Renal cortex interstitium (tissue), 11 donors: ENCODE measurements around the gene ETV2. TPM values are rescaled to one million over a fixed set of nuclear protein-coding genes. Genes with fewer than 3 reads are reported as not detected.
"Not testable (repeated sequence)": the region's sequence is repeated elsewhere in the genome, so short reads cannot be mapped to it uniquely, and the experiment has no call there.

Experiments used
- DNase-seq, 11 donors: peaks; one replicate each; pipeline ENCODE4 v3.0.0-alpha.2; 2013; ENCODE audit warnings: low read depth in 9 of 11, low spot score in 4 of 11; ENCODE audit errors: extremely low read depth in 1 of 11
- polyA plus RNA-seq, 3 donors: library from polyadenylated mRNA; unstranded; fragments of 120-200 nt; gene quantifications; one replicate each; pipeline ENCODE4 v1.2.1, GENCODE V29; 2013; ENCODE audit not compliant: insufficient read length in 3 of 3

ETV2 gene
- polyA plus RNA-seq, 3 donors: 1.6 to 2.6 (median 2.0) TPM

DNA sequence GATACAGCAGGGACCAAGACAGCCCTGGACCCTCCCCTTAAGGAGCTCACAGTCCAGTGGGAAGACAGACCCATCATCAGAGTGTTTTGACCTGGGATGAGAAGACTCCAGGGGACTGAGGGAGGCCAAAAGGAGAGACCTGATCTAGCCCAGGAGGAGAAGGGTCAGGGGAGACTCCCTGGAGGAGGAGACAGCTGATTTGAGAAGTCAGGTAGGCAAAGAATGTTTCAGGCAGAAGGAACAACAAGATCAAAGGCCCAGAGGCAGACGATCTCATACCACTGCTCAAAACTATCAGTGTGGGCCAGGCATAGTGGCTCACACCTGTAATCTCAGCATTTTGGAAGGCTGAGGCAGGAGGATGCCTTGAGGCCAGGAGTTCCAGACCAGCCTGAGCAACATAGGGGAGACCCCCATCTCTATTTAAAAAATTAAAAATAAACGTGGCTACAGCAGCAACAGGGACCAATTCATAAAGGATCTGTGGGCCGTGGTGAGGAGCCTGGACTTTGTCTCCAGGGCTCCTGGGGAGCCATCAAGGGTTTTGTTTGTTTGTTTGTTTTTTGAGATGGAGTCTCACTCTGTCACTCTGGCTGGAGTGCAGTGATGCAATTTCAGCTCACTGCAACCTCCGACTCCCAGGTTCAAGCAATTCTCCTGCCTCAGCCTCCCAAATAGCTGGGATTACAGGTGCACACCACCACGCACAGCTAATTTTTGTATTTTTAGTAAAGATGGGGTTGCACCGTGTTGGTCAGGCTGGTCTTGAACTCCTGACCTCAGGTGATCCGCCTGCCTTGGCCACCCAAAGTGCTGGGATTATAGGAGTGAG is 4.4 kb downstream of the ETV2 start:
- no peak for DNase-seq

DNA sequence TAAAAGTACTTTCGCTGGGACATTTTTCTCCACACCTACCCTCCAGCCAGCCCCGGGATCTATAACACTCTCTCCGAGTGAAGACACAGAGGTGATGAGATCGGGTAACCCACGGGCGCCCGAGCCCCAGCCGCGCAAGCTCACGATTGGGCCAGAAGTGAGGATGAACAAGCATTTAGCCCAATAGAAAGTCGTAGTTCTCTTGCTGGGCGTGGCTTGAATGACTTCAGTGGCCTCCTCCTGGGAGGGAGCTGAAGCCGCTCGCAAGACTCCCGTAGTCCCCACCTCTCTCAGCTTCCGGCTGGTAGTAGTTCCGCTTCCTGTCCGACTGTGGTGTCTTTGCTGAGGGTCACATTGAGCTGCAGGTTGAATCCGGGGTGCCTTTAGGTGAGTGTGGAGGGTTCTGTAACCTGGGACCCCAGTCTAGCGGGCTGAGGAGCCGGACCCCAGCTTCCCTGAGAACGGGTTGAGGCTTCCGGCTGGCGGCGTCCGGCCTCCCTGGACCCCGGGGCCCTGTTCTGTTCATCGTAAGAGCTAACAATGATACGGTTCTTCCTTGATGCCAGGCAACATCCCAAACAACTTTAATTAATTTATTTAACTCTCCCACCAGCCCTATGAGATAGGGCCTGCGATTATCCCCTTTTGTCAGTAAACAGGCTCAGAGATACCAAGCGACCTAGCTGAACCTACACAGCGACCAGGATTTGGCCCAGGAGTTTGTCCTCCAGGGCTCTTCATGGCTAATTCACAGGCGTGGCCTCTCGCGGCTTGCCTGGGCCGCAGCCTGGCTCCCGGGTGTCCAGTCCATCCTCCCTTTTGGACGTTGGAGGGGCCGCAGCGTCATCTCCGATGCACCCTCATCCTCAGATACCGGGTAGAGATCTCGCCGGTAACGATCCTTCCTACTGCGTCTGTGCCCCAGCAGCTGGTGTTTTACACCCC is 6.7 kb downstream of the ETV2 start, which contains the start of gene COX6B1:
COX6B1 (plus strand) TSS at position 307 of the 945 bp plus-strand sequence. CDS start 2,921 bp downstream, outside the sequence.
- DNase-seq: peak; percentile 82 to 98 (median 90)

GRCh38 chr19:35650581-35650980 is 9.0 kb downstream of the ETV2 start:
- no peak for DNase-seq

- DNase-seq: not testable (repeated sequence)
Measured at GRCh38 chr19:35654828-35655227, 13.3 kb downstream of the ETV2 start.

DNA sequence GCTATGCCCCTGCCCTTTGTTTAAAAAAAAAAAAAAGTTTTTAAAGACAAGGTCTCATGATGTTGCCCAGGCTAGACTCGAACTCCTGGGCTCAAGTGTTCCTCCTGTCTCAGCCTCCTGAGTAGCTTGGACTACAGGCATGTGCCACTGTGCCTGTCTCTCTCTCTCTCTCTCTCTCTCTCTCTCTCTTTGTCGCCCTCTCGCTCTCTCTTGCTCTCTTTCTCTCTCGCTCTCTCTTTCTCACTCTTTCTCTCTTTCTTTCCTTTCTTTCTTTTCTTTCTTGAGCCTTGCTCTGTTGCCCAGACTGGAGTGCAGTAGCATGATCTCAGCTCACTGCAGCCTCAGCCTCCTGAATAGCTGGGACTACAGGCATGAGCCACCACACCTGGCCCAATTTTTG is 14.1 kb downstream of the ETV2 start:
- no peak for DNase-seq

- no peak for DNase-seq
Measured at GRCh38 chr19:35656700-35657099, 15.2 kb downstream of the ETV2 start.

DNA sequence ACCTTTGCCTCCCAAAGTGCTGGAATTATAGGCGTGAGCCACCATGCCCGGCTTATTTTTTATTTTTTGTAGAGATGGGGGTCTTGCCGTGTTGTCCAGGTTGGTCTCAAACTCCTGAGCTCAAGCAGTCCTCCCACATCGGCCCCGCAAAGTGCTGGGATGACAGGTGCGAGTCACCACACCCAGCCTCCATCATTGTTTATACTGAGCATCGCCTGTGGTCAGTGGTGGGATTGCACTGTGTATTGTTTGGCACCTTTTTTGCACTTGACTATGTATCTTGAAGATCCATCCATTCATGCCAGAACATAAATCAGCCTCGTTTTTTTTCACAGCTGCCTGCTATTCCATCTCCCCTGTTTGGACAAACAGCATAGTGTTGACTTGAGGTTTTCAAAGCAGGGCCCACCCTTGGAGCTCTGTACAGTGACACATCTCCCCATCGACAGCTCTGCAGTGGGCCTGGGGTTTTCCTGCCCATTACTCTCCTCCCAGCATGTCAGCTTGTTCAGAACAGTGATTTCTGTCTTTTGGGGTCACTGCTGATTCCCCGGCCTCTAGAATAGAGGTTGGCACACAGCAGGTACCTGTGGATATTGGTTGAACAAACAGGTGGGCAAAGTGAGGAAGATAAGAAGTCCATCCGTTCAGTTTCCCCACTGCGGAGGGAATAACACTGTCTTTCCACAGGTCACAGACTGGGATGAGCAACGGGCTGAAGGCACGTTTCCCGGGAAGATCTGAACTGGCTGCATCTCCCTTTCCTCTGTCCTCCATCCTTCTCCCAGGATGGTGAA is 16.6 kb downstream of the ETV2 start:
- no peak for DNase-seq

GRCh38 chr19:35661995-35662340 is 20.4 kb downstream of the ETV2 start:
- no peak for DNase-seq

- no peak for DNase-seq
Measured at GRCh38 chr19:35663981-35664380, 22.4 kb downstream of the ETV2 start.

GRCh38 chr19:35665157-35665556 is 23.6 kb downstream of the ETV2 start:
- no peak for DNase-seq

- DNase-seq: no peak
Measured at GRCh38 chr19:35665604-35666003, 24.1 kb downstream of the ETV2 start.

DNA sequence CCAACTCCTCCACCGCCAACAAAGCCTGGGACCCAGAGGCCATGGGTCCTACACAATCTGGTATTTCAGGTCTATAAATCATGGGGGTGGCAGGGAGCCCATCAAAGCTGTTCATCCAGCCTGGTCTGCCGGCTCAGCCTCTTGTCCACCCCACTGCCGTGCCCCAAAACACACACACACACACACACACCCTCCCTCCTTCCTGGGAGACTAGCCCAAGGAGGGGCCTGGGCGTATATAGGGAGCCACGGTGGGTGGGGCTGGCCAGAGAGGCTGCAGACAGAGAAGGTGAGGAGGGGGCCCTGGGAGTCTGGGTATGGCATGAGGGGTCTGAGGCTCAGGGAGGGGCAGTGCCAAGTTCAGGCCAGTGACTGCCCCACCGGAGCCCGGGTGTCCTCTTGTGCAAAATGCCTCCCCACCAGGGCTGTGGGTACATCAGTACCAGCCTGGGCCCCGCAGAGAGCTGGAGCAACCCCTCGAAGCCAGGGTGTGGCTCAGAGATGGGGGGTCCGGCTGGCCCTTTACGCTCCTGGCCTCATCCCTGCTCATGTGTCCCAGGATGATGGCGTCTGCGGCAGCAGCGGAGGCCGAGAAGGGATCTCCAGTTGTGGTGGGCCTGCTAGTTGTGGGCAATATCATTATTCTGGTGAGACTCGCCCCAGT is 24.8 kb downstream of the ETV2 start, which contains the start of gene UPK1A:
UPK1A (plus strand) TSS at position 267 of the 663 bp plus-strand sequence; CDS start at position 563, 296 bp downstream.
- DNase-seq: no peak

DNA sequence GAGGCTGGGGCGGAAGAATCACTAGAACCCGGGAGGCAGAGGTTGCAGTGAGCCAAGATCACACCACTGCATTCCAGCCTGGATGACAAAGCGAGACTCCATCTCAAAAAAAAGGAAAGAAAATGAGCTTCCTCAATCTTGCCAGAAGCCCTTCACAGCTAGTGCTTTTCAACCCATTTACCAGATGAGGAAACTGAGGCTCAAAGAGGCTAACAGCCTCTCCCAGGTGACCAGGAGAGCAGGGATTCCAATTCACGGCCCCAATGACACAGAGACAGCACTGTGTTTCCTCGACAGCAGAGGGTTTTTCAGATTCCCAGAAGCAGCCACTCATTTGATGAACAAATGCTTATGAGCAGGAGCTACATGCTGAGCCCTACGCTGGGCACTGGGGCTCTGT is 28.0 kb downstream of the ETV2 start:
- DNase-seq: no peak

DNA sequence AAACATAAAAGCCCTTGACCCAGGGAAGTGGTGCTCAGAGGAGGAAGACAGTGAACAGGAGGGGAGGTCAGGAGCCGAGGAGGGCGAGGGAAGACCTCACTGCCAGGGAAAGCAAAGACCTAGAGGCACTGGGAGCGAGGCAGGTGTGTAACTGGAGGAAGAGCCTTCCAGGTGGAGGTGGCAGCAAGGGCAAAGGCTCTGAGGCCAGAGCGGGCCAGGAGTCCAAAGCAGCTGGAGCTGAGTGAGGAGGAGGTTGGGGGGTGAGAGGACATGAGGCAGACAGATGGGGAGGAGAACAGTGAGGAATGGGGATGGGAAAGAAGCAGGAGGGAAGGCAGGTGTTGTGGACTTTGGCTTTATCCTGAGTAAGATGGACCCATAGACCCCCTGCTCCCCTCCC is 28.4 kb downstream of the ETV2 start:
- DNase-seq: no peak

DNA sequence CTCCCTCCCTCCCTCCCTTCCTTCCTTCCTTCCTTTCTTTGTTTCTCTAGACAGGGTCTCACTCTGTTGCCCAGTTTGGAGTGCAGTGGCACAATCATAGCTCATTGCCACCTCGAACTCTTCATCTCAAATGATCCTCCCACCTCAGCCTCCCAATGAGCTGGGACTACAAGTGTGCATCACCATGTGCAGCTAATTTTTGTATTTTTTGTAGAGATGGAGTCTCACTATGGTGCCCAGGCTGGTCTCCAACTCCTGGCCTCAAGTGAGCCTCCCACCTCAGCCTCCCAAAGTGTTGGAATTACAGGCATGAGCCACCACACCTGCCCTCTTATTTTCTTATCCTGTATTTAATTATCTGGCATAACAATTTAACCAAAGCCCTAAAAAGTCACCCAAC is 29.1 kb downstream of the ETV2 start:
- no peak for DNase-seq

DNA sequence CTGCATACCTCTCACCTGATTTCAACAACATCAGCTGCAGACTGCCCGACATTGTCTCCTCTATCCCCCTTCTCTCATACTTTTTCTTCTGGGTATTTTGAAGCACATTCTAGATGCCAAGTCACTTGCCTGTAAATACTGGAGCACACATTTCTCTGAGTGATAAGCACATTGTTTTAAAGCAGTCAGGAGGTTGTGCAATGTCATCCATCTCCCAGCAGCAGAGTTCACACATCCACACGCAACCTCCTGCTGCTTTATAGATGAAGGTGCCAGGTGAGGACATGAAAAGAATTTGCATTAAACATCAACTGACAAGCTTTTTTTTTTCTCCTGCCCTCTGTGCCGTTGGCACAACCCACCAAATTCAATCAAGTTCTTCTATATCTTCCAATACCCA is 30.3 kb downstream of the ETV2 start:
- no peak for DNase-seq

GRCh38 chr19:35673121-35673804 is 31.7 kb downstream of the ETV2 start:
- DNase-seq: no peak

DNA sequence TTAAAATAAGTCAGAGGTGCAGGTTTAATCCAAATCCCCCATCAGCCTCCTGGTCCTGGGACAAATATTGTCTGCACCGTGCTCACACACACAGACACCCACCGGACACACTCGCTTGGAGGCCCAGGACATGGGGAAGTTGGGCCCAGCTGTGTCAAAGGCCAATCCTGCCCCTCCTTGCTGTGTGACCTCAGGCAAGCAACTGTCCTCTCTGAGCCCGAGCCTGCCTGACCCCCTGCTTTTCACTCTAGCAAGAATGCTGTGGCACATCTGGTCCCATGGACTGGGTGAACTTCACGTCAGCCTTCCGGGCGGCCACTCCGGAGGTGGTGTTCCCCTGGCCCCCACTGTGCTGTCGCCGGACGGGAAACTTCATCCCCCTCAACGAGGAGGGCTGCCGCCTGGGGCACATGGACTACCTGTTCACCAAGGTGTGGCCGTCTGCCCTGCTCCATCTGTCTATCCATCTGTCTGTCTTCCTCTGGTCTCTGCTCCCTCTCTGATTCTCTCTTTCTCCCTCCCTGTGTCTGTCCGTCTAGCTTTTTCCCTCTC is 34.1 kb downstream of the ETV2 start:
- DNase-seq: no peak
